Measurements from ENCODE around the gene BICD2.

Gene BICD2

DNA sequence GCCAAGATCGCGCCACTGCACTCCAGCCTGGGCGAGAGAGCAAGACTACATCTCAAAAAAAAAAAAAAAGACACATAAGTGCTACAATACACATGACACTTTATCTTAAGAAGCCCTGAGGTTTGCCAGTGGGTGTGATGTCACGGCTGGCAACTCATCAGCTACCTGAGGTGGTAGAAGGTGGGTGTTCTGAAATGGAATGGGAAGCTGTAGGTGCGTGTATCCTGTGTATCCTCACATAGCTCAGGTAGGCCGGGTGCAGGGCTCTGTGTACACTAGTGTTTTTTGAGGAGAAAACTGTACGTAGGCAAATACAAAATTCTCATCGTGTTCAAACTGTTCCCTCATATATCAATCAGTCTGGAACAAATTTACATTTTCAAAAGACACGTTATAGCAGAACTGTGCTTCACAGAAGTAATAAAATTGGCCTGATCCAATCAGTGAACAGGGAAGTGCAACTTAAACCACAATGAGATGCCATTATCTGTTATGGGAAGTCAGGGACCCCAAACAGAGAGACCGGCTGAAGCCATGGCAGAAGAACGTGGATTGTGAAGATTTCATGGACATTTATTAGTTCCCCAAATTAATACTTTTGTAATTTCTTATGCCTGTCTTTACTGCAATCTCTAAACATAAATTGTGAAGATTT is 10.4 kb downstream of the BICD2 start:
- Histone ChIP-seq H2BK12ac (ENCODE audit: low read length) (no peak overlapping the region), H2BK15ac (ENCODE audit: low read length) (no peak overlapping the region), H2BK5ac (ENCODE audit: low read length) (no peak overlapping the region), H3K4me3 (ENCODE audit: low read length in 2 of 2) (no peak overlapping the region), H3K23ac (ENCODE audit: low read depth, low read length, poor library complexity) (no peak overlapping the region), H2BK120ac (ENCODE audit: low read depth, low read length) (no peak overlapping the region), H4K91ac (ENCODE audit: low read depth, low read length, poor library complexity) (no peak overlapping the region), H3K27ac (replicated peaks; ENCODE audit: low read length) (no peak overlapping the region), H3K4me1 (ENCODE audit: control insufficient read depth in 2 of 2, insufficient read depth in 1 of 2, low read depth in 1 of 2, low read length in 2 of 2) (peaks cover 2 to 4% of the 10 kb centered on the region in 2 donors), H3K4ac (ENCODE audit: low read length) (no peak overlapping the region), H3K36me3 (replicated peaks in 1 of 2; ENCODE audit: control insufficient read depth in 2 of 2, insufficient read depth in 2 of 2, low read length in 2 of 2) (peaks cover 0 to 3% of the 10 kb centered on the region in 2 donors), H3K4me2 (ENCODE audit: insufficient read depth, low read length, poor library complexity, severe bottlenecking) (no peak overlapping the region), H3K14ac (ENCODE audit: low read length) (no peak overlapping the region), H3K79me1 (ENCODE audit: low read depth, low read length) (peaks cover 8% of the 10 kb centered on the region), H3K9ac (ENCODE audit: low read depth, low read length, poor library complexity) (no peak overlapping the region), H3K27me3 (ENCODE audit: control insufficient read depth in 3 of 3, insufficient read depth in 3 of 3, low read depth in 1 of 3, low read length in 3 of 3) (no peaks in the 10 kb centered on the region), H2AFZ (ENCODE audit: low read length) (no peak overlapping the region), H3K9me3 (replicated peaks in 1 of 2; ENCODE audit: control insufficient read depth in 2 of 2, insufficient read depth in 1 of 2, low read depth in 1 of 2, low read length in 2 of 2) (peaks cover 4 to 5% of the 10 kb centered on the region in 2 donors), H4K8ac (ENCODE audit: low read depth, low read length) (no peak overlapping the region), H3K18ac (ENCODE audit: low read length) (no peak overlapping the region), H2AK5ac (ENCODE audit: low read depth, low read length) (no peak overlapping the region)
- WGBS, 2 donors (ENCODE audit: extremely low coverage in 2 of 2, insufficient read length in 2 of 2, insufficient replicate concordance in 1 of 2): no CpG with 5 or more reads among the region's 11 CpGs
- DNase-seq (ENCODE audit: low spot score): no peak

DNA sequence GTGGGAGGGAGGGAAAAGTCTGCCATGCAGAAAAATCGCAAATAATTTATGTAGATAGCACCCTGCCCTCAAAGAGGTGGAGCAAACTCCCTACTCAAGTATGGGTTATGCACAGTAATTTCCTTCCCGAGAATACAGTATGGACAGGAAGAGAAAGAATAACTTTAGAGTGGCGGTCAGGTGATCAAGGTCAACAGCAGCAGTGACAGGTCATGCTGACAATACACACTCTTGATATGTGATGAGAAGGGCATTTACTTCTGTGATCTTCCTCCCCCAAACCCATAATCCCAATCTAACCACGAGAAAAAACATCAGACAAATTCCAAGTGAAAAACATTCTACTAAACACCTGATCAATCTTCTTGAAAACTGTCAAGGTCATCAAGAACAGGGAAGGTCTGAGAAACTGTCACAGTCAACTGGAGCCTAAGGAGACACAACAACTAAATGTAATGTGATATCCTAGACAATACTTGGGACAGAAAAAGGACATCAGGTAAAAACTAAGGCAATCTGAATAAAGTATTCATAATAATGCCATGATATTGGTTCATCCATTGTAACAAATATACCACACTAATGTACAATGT is 11.7 kb downstream of the BICD2 start:
- Histone ChIP-seq H3K4me1 (ENCODE audit: control insufficient read depth in 2 of 2, insufficient read depth in 1 of 2, low read depth in 1 of 2, low read length in 2 of 2) (peaks cover 2 to 7% of the 10 kb centered on the region in 2 donors), H2BK120ac (ENCODE audit: low read depth, low read length) (no peak overlapping the region), H3K27ac (replicated peaks; ENCODE audit: low read length) (no peak overlapping the region), H3K4me3 (ENCODE audit: low read length in 2 of 2) (no peak overlapping the region), H3K36me3 (replicated peaks in 1 of 2; ENCODE audit: control insufficient read depth in 2 of 2, insufficient read depth in 2 of 2, low read length in 2 of 2) (peaks cover 0 to 3% of the 10 kb centered on the region in 2 donors), H3K14ac (ENCODE audit: low read length) (no peak overlapping the region), H3K9me3 (replicated peaks in 1 of 2; ENCODE audit: control insufficient read depth in 2 of 2, insufficient read depth in 1 of 2, low read depth in 1 of 2, low read length in 2 of 2) (peaks cover 4 to 5% of the 10 kb centered on the region in 2 donors), H4K8ac (ENCODE audit: low read depth, low read length) (no peak overlapping the region), H3K9ac (ENCODE audit: low read depth, low read length, poor library complexity) (no peak overlapping the region), H2BK5ac (ENCODE audit: low read length) (no peak overlapping the region), H2AFZ (ENCODE audit: low read length) (no peak overlapping the region), H2BK12ac (ENCODE audit: low read length) (no peak overlapping the region), H3K4ac (ENCODE audit: low read length) (no peak overlapping the region), H2AK5ac (ENCODE audit: low read depth, low read length) (no peak overlapping the region), H3K79me1 (ENCODE audit: low read depth, low read length) (peaks cover 11% of the 10 kb centered on the region), H3K27me3 (ENCODE audit: control insufficient read depth in 3 of 3, insufficient read depth in 3 of 3, low read depth in 1 of 3, low read length in 3 of 3) (no peaks in the 10 kb centered on the region), H4K91ac (ENCODE audit: low read depth, low read length, poor library complexity) (no peak overlapping the region), H3K4me2 (ENCODE audit: insufficient read depth, low read length, poor library complexity, severe bottlenecking) (no peak overlapping the region), H3K18ac (ENCODE audit: low read length) (no peak overlapping the region), H3K23ac (ENCODE audit: low read depth, low read length, poor library complexity) (no peak overlapping the region), H2BK15ac (ENCODE audit: low read length) (no peak overlapping the region)
- 100% methylated on average over 1 of the region's 4 CpGs; no CpG with 5 or more reads in 1 of the 2 donors for WGBS, 2 donors (ENCODE audit: extremely low coverage in 2 of 2, insufficient read length in 2 of 2, insufficient replicate concordance in 1 of 2)
- no peak for DNase-seq (ENCODE audit: low spot score)

DNA sequence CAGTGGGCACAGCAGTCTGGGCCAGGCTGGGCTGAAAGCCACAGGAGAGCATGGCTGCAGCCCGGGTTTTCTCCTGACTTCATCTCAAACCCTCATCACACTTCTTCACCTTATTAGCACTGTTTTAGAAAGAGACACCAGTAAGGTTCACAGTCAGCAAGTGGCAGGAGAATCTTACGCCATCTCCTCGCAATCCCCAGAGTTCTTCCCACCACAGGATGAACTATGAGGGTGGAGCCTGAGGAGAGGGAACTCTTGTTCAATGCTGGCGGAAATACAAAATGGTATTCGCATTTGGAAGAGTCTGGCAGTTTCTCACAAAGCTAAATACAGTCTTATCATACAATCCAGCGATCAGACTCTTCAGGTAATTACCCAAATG is 14.7 kb downstream of the BICD2 start:
- H2BK5ac ChIP-seq (ENCODE audit: low read length): no peak overlapping the region
- no peak overlapping the region for H4K8ac ChIP-seq (ENCODE audit: low read depth, low read length)
- H3K27me3 ChIP-seq (ENCODE audit: control insufficient read depth in 3 of 3, insufficient read depth in 3 of 3, low read depth in 1 of 3, low read length in 3 of 3): no peaks in the 10 kb centered on the region
- H3K23ac ChIP-seq (ENCODE audit: low read depth, low read length, poor library complexity): no peak overlapping the region
- peak overlapping the region; percentile 63 for H3K9ac ChIP-seq (ENCODE audit: low read depth, low read length, poor library complexity)
- H4K91ac ChIP-seq (ENCODE audit: low read depth, low read length, poor library complexity): no peak overlapping the region
- H3K18ac ChIP-seq (ENCODE audit: low read length): no peak overlapping the region
- no peak overlapping the region for H2AK5ac ChIP-seq (ENCODE audit: low read depth, low read length)
- no CpG with 5 or more reads among the region's 6 CpGs for WGBS, 2 donors (ENCODE audit: extremely low coverage in 2 of 2, insufficient read length in 2 of 2, insufficient replicate concordance in 1 of 2)
- no peak overlapping the region for H3K14ac ChIP-seq (ENCODE audit: low read length)
- H2BK12ac ChIP-seq (ENCODE audit: low read length): no peak overlapping the region
- H3K27ac ChIP-seq (replicated peaks; ENCODE audit: low read length): no peak overlapping the region
- peaks cover 0 to 5% of the 10 kb centered on the region in 2 donors for H3K9me3 ChIP-seq (replicated peaks in 1 of 2; ENCODE audit: control insufficient read depth in 2 of 2, insufficient read depth in 1 of 2, low read depth in 1 of 2, low read length in 2 of 2)
- peak overlapping the region in 1 of 2 donors; percentile 47 for H3K4me3 ChIP-seq (ENCODE audit: low read length in 2 of 2)
- peaks cover 25% of the 10 kb centered on the region for H3K79me1 ChIP-seq (ENCODE audit: low read depth, low read length)
- no peak overlapping the region for H2BK15ac ChIP-seq (ENCODE audit: low read length)
- H3K4me1 ChIP-seq (ENCODE audit: control insufficient read depth in 2 of 2, insufficient read depth in 1 of 2, low read depth in 1 of 2, low read length in 2 of 2): peaks cover 13 to 18% of the 10 kb centered on the region in 2 donors
- no peak overlapping the region for H2AFZ ChIP-seq (ENCODE audit: low read length)
- no peak overlapping the region for H3K4ac ChIP-seq (ENCODE audit: low read length)
- H3K4me2 ChIP-seq (ENCODE audit: insufficient read depth, low read length, poor library complexity, severe bottlenecking): no peak overlapping the region
- no peak for DNase-seq (ENCODE audit: low spot score)
- H2BK120ac ChIP-seq (ENCODE audit: low read depth, low read length): no peak overlapping the region
- peaks cover 0 to 3% of the 10 kb centered on the region in 2 donors for H3K36me3 ChIP-seq (replicated peaks in 1 of 2; ENCODE audit: control insufficient read depth in 2 of 2, insufficient read depth in 2 of 2, low read length in 2 of 2)

DNA sequence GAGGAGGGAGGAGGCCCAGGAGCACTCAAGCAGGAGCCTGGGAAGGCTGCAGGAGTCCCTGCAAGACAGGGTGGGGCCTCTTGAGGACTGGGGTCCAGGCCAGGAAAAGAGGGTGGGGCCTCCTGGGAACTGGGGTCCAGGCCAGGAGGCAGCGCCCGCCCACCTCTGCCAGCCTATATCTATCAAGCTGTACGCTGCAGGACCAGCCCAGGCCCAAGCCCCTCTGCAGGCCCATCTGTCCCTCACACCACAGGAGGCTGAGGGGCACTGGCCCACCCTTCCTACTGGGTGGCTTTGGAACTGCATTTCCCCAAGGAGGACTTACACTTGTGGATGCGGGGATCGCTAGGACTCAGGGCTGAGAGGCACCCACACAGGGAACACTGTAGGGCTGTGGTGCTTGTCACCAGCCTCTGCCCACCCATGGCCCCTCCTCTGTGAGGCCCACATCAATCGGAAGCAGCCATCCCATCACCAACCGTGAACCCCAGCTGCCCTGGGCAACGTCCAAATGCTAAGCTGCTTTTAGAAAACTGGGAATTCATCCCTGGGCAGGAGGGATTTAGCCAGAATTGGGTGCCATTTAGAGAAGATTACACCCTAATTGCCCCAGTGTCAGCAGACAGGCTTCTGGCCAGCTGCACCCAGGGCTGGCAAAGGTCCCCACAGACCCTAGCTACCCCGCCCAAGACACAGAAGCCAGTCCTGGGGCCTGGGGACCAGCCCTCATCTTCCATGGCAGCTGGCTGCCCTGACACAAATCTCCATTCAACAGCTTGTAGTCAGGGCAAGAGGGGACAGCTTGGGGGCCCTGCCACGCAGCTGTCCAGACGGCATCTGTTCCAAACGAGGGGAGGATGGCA is 15.3 kb downstream of the BICD2 start:
- no peak overlapping the region for H3K27ac ChIP-seq (replicated peaks; ENCODE audit: low read length)
- H2BK5ac ChIP-seq (ENCODE audit: low read length): no peak overlapping the region
- peaks cover 0 to 5% of the 10 kb centered on the region in 2 donors for H3K9me3 ChIP-seq (replicated peaks in 1 of 2; ENCODE audit: control insufficient read depth in 2 of 2, insufficient read depth in 1 of 2, low read depth in 1 of 2, low read length in 2 of 2)
- H4K8ac ChIP-seq (ENCODE audit: low read depth, low read length): no peak overlapping the region
- no peak overlapping the region for H2BK12ac ChIP-seq (ENCODE audit: low read length)
- H2BK120ac ChIP-seq (ENCODE audit: low read depth, low read length): no peak overlapping the region
- no peak overlapping the region for H3K4ac ChIP-seq (ENCODE audit: low read length)
- no peak overlapping the region for H3K23ac ChIP-seq (ENCODE audit: low read depth, low read length, poor library complexity)
- H2AK5ac ChIP-seq (ENCODE audit: low read depth, low read length): no peak overlapping the region
- H3K4me2 ChIP-seq (ENCODE audit: insufficient read depth, low read length, poor library complexity, severe bottlenecking): no peak overlapping the region
- H4K91ac ChIP-seq (ENCODE audit: low read depth, low read length, poor library complexity): no peak overlapping the region
- peaks cover 25% of the 10 kb centered on the region for H3K79me1 ChIP-seq (ENCODE audit: low read depth, low read length)
- no peak overlapping the region for H3K14ac ChIP-seq (ENCODE audit: low read length)
- DNase-seq (ENCODE audit: low spot score): no peak
- peaks cover 13 to 18% of the 10 kb centered on the region in 2 donors for H3K4me1 ChIP-seq (ENCODE audit: control insufficient read depth in 2 of 2, insufficient read depth in 1 of 2, low read depth in 1 of 2, low read length in 2 of 2)
- peak overlapping the region; percentile 63 for H3K9ac ChIP-seq (ENCODE audit: low read depth, low read length, poor library complexity)
- no CpG with 5 or more reads among the region's 12 CpGs for WGBS, 2 donors (ENCODE audit: extremely low coverage in 2 of 2, insufficient read length in 2 of 2, insufficient replicate concordance in 1 of 2)
- peak overlapping the region in 1 of 2 donors; percentile 47 for H3K4me3 ChIP-seq (ENCODE audit: low read length in 2 of 2)
- peaks cover 0 to 2% of the 10 kb centered on the region in 2 donors for H3K36me3 ChIP-seq (replicated peaks in 1 of 2; ENCODE audit: control insufficient read depth in 2 of 2, insufficient read depth in 2 of 2, low read length in 2 of 2)
- no peak overlapping the region for H2BK15ac ChIP-seq (ENCODE audit: low read length)
- no peak overlapping the region for H2AFZ ChIP-seq (ENCODE audit: low read length)
- H3K27me3 ChIP-seq (ENCODE audit: control insufficient read depth in 3 of 3, insufficient read depth in 3 of 3, low read depth in 1 of 3, low read length in 3 of 3): no peaks in the 10 kb centered on the region
- H3K18ac ChIP-seq (ENCODE audit: low read length): peak overlapping the region; percentile 76

All from neuronal stem cell (in vitro differentiated cells).